Heart left ventricle (tissue), 16 donors: Measurements from ENCODE around the gene MUL1. TPM values are rescaled to one million over a fixed set of nuclear protein-coding genes. Genes with fewer than 3 reads are reported as not detected.
"Not testable (repeated sequence)": the region's sequence is repeated elsewhere in the genome, so short reads cannot be mapped to it uniquely, and the experiment has no call there.

Experiments
- ATAC-seq, 4 donors: fragments of 200-7000 bp; cut with Tn5 transposase; one replicate each; pipeline ENCODE4 v1.9.1; 2020 to 2022; ENCODE audit warnings: moderate library complexity in 4 of 4, mild to moderate bottlenecking in 3 of 4, moderate number of reproducible peaks in 1 of 4
- DNase-seq, 5 donors: peaks; one replicate each; pipeline ENCODE4 v3.0.0-alpha.2; 2020
- H3K27ac ChIP-seq, 12 donors: fragments of 200-600 bp; sonication (generic) in 4 of 12; one replicate each; pipeline versions ENCODE4 v1.5.0 to v1.8.0; 2016 to 2022; ENCODE audit warnings: mild to moderate bottlenecking in 2 of 12
- H3K27me3 ChIP-seq, 9 donors: fragments of 200-600 bp; sonication (generic) in 2 of 9; one replicate each; pipeline versions ENCODE4 v1.5.1 to v1.8.0; 2016 to 2022; ENCODE audit warnings: mild to moderate bottlenecking in 3 of 9
- H3K36me3 ChIP-seq, 9 donors: fragments of 200-600 bp; sonication (generic) in 2 of 9; one replicate each; pipeline versions ENCODE4 v1.5.0 to v1.8.0; 2018 to 2022; ENCODE audit warnings: mild to moderate bottlenecking in 2 of 9
- H3K4me1 ChIP-seq, 12 donors: fragments of 200-600 bp; sonication (generic) in 4 of 12; one replicate each; pipeline versions ENCODE4 v1.5.0 to v1.8.0; 2016 to 2022; ENCODE audit warnings: mild to moderate bottlenecking in 3 of 12
- H3K4me3 ChIP-seq, 12 donors: fragments of 200-600 bp; sonication (generic) in 4 of 12; one replicate each; pipeline versions ENCODE4 v1.5.0 to v1.8.0; 2017 to 2022; ENCODE audit warnings: mild to moderate bottlenecking in 9 of 12, moderate library complexity in 4 of 12
- H3K9me3 ChIP-seq, 12 donors: fragments of 200-600 bp; sonication (generic) in 4 of 12; one replicate each; pipeline versions ENCODE4 v1.5.0 to v1.8.0; 2016 to 2022; ENCODE audit warnings: mild to moderate bottlenecking in 1 of 12
- POLR2A ChIP-seq, 2 donors: fragments of 450-650 bp; IDR thresholded peaks; one replicate each; pipeline ENCODE4 v1.6.1; 2017; ENCODE audit warnings: antibody characterized with exemption in 2 of 2, mild to moderate bottlenecking in 2 of 2, moderate library complexity in 2 of 2
- WGBS, 4 donors: extraction: QIAGEN DNeasy Blood & Tissue Kit in 2 of 4; methylation state at CpG; one replicate each; pipeline versions ENCODE4 v1.1.5 to v1.1.7; 2013 to 2018; 5-methylcytosine and 5-hydroxymethylcytosine counted together
- intact Hi-C, 10 donors: fragments of 100-400 bp; cut with DNase I; formaldehyde crosslinking; loops; one replicate each; pipeline versions ENCODE4 v1.11.1 to v1.14.2; 2022
- polyA plus RNA-seq, 2 donors: library from polyadenylated mRNA; stranded (reverse); fragments of 200-250 nt; gene quantifications; one replicate each; pipeline ENCODE4 v1.2.3, GENCODE V29; 2013
- total RNA-seq, 9 donors: library from RNA; depleted of rRNA in 2 of 9; stranded (reverse); fragments of >200 nt in 2 of 9; fragmentation: NEBNext Ultra II Directional in 3 of 9; extraction: Animal tissue kit (Norgen Biotek cat#: 25700) in 3 of 9; gene quantifications; one replicate each; pipeline versions ENCODE4 v1.1.0 to v1.2.4, GENCODE V29; 2016 to 2023
- TF ChIP-seq, protein P1 (sequence below), 12 donors: fragments of 200-600 bp; sonication (generic) in 4 of 12; IDR thresholded peaks; one replicate each; pipeline versions ENCODE4 v1.5.0 to v1.8.0; 2018 to 2022; ENCODE audit warnings: antibody characterized with exemption in 12 of 12, mild to moderate bottlenecking in 5 of 12
- donor health status: ischemic (EF 13 %, LVEDD 7.1; RV severe dilation, severe dysfunction).
- donor health status: healthy with polysubstance abuse.
- donor health status: DM: no; HTN: yes; CAD: no.
- donor health status: DM: no; HTN: no; CAD: no.
- donor health status: ischemic (EF 25% LVEDD 6.9; RV normal size, moderate dysfunction).
- donor health status: ischemic (EF 25% LVEDD 5.7; RV mildly dilated, moderate dysfunction).
- donor health status: healthy.
- donor health status: DM: yes; HTN: yes; CAD: no.
- donor health status: ischemic (EF 35%, LVEDD 5.7; RV mildly dilated, moderate dysfunction).
- donor health status: nonischemic (EF 11% LVEDD 7.7; RV severe dilation, severe dysfunction).
- donor health status: DM: yes; HTN: yes; CAD: no.
- donor health status: PGD.
- donor health status: ischemic (EF 29% LVEDD 5.4; RV normal size, mild dysfunction).
- donor health status: nonischemic (EF 23%, LVEDD 6.1; RV moderate dilation, normal function).

MUL1 gene
- total and polyA plus RNA-seq, 11 donors, result 12.4 to 57.3 (median 41.2) TPM

DNA sequence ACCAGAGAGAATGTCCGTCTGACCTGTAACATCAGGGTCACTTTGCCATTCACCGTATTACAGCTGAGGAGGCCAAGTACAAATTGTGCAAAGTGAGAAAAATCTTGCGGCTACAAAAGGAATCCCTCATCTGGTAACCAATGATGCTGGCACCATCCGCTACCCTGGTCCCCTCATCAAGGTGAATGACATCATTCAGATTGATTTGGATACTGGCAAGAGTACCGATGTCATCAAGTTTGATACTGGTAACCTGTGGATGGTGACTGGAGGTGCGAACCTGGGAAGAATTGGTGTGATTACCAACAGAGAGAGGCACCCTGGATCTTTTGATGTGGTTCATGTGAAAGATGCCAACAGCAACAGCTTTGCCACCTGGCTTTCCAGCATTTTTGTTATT lies 18.3 kb upstream of the MUL1 start:
- Histone ChIP-seq H3K27me3 (peaks cover 0 to 28% (median 4%) of the 10 kb centered on the region in 9 donors), H3K4me1 (peaks cover 0 to 7% (median 0%) of the 10 kb centered on the region in 12 donors), H3K27ac (no peak overlapping the region), H3K9me3 (no peaks in the 10 kb centered on the region), H3K4me3 (no peak overlapping the region), H3K36me3 (no peaks in the 10 kb centered on the region)
- 82 to 86% (median 83%) methylated on average over 6 of the region's 6 CpGs for WGBS, 4 donors
- no peak for ATAC-seq
- no peak for DNase-seq
- intact Hi-C loops, result loop anchor here in 3 of 10 donors (10.0 kb wide), 2 partner anchors 49 to 209 kb away; partner anchors contain the start of gene SH2D5 (in 3 of the 3)
- TF ChIP-seq POLR2A (IDR thresholded peaks at IDR 0.05), result no peak
- TF ChIP-seq, protein P1, sequence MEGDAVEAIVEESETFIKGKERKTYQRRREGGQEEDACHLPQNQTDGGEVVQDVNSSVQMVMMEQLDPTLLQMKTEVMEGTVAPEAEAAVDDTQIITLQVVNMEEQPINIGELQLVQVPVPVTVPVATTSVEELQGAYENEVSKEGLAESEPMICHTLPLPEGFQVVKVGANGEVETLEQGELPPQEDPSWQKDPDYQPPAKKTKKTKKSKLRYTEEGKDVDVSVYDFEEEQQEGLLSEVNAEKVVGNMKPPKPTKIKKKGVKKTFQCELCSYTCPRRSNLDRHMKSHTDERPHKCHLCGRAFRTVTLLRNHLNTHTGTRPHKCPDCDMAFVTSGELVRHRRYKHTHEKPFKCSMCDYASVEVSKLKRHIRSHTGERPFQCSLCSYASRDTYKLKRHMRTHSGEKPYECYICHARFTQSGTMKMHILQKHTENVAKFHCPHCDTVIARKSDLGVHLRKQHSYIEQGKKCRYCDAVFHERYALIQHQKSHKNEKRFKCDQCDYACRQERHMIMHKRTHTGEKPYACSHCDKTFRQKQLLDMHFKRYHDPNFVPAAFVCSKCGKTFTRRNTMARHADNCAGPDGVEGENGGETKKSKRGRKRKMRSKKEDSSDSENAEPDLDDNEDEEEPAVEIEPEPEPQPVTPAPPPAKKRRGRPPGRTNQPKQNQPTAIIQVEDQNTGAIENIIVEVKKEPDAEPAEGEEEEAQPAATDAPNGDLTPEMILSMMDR (IDR thresholded peaks at IDR 0.05), result no peak

DNA sequence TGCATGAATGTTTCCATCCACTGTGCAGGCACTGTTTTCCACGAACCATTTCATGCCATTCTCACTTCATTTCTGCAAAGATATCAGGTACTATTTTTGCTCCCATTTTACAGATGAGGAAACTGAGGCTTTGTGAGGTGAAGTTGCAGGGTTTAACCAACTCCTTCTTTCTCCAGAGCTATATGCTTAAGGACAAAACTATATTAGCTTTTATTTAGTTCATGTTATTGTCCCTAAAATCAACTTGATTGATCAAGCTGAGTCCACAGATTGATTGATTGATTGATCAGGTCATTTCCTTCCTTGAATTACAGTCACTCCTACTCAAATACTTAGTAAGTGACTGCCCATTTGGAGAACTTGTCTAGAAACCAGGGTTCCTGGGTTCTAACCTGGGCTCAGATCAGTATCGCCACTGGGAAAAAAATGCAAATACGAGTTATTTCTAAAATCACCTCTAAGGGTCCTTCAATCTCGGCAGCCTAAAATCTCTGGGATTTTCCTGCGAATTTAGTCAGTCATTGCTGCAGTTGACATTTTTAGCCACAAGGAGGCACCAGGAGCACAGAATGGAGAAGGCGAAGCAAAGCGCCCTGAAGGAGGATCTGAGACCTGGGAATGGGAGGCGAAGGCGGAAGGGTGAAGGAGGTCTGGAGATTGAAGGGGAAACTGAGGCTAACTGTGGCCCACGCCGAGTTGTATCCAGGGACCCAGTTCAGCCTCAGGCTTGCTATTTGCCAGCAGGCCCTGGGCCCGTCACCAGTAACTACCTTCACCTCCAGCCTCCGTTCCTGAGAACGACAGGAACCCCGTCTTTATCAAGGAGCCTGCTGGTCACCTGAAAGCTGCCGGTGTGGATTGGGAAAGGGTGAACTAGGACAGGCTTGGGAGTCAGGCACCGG lies 14.3 kb upstream of the MUL1 start:
- Histone ChIP-seq H3K9me3 (no peaks in the 10 kb centered on the region), H3K4me3 (peak overlapping the region in 3 of 12 donors; percentile 24 to 33 (median 29)), H3K4me1 (peaks cover 0 to 7% (median 0%) of the 10 kb centered on the region in 12 donors), H3K27me3 (no peaks in the 10 kb centered on the region), H3K27ac (no peak overlapping the region), H3K36me3 (no peaks in the 10 kb centered on the region)
- ATAC-seq, result peak; percentile 37 to 79 (median 75)
- peak; percentile 68 to 79 (median 70) for DNase-seq
- no peak for TF ChIP-seq POLR2A (IDR thresholded peaks at IDR 0.05)
- TF ChIP-seq, protein P1 (IDR thresholded peaks at IDR 0.05), result peak; percentile 76 to 94 (median 90)
- 8 to 18% (median 17%) methylated on average over 17 of the region's 17 CpGs for WGBS, 4 donors
- intact Hi-C loops, result loop anchor here (1.0 to 10.0 kb wide), 9 partner anchors 53 to 213 kb away; partner anchors contain the start of genes PINK1 (in 6 of the 10) and SH2D5 (in 4 of the 10)

DNA sequence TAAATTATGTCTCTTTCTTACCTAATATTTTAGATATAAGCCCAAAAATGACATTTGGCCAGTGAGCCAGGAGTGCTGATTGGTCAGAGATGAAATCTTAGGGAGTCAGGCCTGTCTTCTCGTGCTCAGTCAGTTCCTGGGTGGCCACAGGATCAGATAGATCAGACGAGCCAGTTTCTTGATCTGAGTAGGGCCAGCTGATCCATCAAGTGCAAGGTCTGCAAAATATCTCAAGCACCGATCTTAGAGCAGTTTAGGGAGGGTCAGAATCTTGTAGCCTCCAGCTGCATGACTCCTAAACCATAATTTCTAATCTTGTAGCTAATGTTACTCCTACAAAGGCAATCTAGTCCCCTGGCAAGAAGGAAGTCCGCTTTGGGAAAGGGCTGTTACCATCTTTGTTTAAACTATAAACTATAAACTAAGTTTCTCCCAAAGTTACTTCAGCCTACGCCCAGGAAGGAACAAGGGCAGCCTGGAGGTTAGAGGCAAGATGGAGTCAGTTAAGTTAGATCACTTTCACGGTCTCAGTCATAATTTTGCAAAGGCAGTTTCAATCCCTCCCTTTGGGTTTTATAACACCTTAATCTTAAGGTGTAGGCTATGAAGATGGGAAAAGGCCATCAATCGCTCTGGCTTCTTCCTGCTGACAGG lies 11.8 kb upstream of the MUL1 start:
- 52 to 65% (median 56%) methylated on average over 7 of the region's 7 CpGs for WGBS, 4 donors
- not testable (repeated sequence) for H3K27me3 ChIP-seq, DNase-seq, H3K36me3 ChIP-seq, H3K27ac ChIP-seq, H3K4me3 ChIP-seq, H3K4me1 ChIP-seq, H3K9me3 ChIP-seq, ATAC-seq
- intact Hi-C loops, result loop anchor here in 7 of 10 donors (5.0 to 10.0 kb wide), 6 partner anchors 55 to 215 kb away; partner anchors contain the start of genes SH2D5 (in 4 of the 7) and PINK1 (in 2 of the 7)

DNA sequence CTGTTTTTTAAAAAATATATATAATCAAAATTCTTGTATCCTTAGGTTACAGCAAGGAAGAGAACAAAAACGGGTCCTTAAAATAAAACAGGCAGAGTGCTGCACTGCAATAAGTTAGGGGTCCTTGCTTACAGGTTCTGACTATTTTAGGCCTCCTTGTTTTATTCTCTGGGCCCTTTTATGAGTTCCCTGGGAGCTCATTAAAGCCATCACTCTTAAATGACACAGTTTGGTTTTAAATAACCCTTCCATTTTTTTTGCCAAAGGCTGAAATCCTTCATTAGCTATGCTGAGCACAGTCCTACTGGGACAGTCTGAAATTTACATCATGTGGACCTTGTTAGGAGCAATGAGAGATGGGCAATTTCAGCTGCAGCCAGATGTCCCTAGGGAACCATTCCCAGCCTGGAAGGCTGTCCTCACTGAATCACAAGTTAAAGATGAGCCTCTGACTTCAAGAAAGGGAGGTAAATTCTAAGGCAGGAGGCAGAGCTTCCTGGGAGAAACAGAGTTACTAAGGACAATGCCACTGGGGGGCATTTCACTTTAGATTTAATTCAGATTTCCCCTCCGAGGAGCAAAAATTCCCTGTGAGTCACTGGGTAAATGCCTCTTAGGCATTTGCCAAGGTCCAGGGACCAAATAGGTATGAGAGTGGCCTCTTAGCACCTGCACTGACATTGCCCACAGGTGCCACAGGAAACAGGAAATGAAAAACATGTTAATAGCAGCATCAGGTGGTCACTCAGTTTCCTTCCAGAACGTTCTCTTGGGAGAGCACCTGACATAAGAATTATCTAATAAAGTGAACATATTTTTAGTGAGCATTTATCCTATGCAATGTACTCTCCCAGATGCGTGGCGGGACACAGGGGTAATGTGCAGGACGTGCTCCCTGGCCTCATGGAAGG lies 3.8 kb upstream of the MUL1 start:
- H3K27ac ChIP-seq, result no peak overlapping the region
- WGBS, 4 donors, result 49 to 57% (median 56%) methylated on average over 6 of the region's 6 CpGs
- no peak for ATAC-seq
- no peak overlapping the region for H3K4me3 ChIP-seq
- intact Hi-C loops, result loop anchor here in 1 of 10 donors (10.0 kb wide), 1 partner anchor 213 kb away; no protein-coding TSS in a partner anchor
- H3K36me3 ChIP-seq, result no peaks in the 10 kb centered on the region
- peaks cover 0 to 12% (median 8%) of the 10 kb centered on the region in 12 donors for H3K4me1 ChIP-seq
- H3K27me3 ChIP-seq, result peaks cover 0 to 6% (median 0%) of the 10 kb centered on the region in 9 donors
- no peaks in the 10 kb centered on the region for H3K9me3 ChIP-seq
- TF ChIP-seq, protein P1 (IDR thresholded peaks at IDR 0.05), result no peak
- TF ChIP-seq POLR2A (IDR thresholded peaks at IDR 0.05), result no peak
- no peak for DNase-seq
